ENCODE results near the gene BIRC5. TPM values are rescaled to one million over a fixed set of nuclear protein-coding genes. Genes with fewer than 3 reads are reported as not detected.

BIRC5 gene
- total and polyA plus RNA-seq, 9 donors = 13.3 to 24.2 (median 19.2) TPM

DNA sequence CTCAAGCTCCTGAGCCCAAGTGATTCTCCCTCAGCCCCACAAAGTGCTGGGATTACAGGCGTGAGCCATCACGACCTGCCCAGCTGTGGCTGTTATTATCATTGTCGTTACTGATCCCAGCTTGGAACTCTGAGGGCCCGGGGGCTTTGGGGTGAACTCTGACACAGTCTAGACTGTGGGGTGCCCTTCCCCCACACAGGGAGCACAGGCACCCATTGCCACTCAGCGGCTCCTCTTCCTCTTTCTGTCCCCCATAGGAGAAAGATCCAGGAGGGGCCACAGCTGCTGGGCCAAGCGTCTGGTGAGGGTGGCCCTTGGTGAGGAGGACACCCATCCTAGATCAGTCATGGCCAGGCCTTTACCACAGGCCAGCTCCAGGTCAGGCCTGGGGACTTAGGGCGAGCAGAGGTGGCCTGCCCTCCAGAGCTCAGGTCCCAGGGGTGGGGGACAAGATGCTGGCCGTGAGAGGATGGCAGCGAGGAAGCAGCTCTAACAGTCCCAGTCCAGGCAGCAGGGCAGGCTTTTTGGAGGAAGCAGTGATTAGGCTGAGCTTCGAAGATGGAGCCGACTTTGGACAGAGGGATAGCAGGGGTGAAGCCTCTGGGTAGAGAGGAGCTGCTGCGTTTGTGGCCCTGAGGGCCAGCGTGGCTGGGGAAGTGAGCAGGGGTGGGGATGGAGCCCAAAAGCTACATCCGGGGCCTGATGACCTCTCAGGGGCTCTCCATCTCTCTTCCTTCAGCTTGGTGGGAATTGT, 42.1 kb downstream of the BIRC5 start:
- WGBS (ENCODE audit: insufficient coverage) = 58% methylated on average over 12 of the region's 14 CpGs
- H3K27ac ChIP-seq (ENCODE audit: low read length) = no peak overlapping the region
- H3K4me1 ChIP-seq (ENCODE audit: control insufficient read depth, insufficient read depth, low read length) = peaks cover 43% of the 10 kb centered on the region

DNA sequence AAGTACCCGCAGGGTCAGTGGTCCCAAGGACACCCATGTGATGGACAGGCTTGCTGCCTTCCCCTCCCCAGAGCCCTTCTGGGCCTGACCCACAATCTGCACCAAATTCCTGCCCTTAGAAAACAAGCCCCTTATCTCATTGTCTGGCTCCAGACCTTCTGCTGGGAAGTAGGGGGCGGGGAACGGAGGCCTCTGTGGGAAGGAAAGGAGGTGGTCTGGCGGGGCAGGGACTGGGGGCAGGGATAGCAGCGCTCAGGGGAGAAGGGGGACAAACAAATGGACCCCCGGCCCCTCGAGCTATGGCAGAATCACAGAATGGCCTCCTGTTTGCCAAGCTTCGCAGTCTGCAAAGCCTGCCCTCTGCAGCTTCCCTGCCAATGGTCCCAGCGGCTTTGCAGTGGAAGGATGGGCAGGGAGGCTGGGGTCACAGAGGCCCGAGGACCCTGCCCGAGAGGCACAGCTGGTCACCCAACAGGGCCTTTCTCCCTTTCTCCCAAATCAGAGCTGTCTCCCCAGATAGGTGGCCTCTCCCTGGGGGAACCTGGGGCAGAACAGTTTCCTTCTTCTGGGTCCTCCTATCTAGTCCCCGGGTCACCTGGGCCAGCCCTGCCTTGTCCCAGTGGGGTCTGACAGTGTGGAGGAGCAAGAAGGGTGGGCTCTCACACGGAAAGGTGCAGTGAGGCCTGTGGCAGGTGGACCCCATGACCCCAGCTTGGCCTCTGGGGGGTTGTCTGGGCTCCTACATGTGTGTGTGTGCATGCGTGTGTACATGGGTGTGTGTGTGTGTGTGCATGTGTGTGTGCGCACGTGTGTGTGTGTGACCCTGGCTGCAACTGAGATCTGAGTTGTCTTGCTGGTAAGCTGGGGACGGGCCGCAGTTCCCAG, 42.9 kb downstream of the BIRC5 start:
- Histone ChIP-seq H3K9me3 (replicated peaks; ENCODE audit: control insufficient read depth, low read depth, low read length) (no peaks in the 10 kb centered on the region), H3K27ac (ENCODE audit: low read length) (no peak overlapping the region), H3K36me3 (ENCODE audit: control insufficient read depth, insufficient read depth, low read length) (no peaks in the 10 kb centered on the region), H3K4me1 (ENCODE audit: control insufficient read depth, insufficient read depth, low read length) (peaks cover 42% of the 10 kb centered on the region), H3K4me3 (ENCODE audit: low read length) (no peak overlapping the region), H3K27me3 (ENCODE audit: control insufficient read depth, insufficient read depth, low read length) (peaks cover 3% of the 10 kb centered on the region)
- WGBS (ENCODE audit: insufficient coverage) = 71% methylated on average over 12 of the region's 18 CpGs
- DNase-seq = no peak

More for the DNA sequence above, 42.1 kb downstream of the BIRC5 start:
- no peak overlapping the region for H3K4me3 ChIP-seq (ENCODE audit: low read length)
- H3K9me3 ChIP-seq (replicated peaks; ENCODE audit: control insufficient read depth, low read depth, low read length) = no peaks in the 10 kb centered on the region
- peaks cover 3% of the 10 kb centered on the region for H3K27me3 ChIP-seq (ENCODE audit: control insufficient read depth, insufficient read depth, low read length)
- no peak for DNase-seq
- no peaks in the 10 kb centered on the region for H3K36me3 ChIP-seq (ENCODE audit: control insufficient read depth, insufficient read depth, low read length)

DNA sequence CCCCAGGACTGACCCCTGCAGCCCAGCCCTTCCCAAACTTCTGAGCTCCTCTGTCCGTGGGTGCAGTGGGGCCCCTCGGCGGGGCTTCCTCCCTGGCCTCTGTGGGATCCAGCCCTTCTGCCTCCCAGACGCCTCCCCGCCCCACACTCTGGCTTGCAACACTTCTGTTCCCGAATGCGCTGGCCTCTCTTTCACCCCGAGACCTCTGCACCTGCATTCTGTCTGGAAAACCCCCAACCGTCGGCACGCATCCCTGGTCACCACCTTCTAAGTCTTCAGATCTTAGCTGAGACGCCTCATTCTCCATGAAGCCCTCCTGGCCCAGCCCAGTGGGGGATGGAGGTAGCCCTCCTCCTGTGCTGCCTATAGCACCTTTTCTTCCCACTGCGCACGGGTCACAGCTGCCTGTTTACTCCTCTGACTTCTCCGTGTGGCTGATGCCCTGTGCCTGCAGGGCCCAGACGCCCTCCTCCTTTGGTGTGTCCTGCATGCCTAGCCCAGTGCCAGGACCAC, 43.8 kb downstream of the BIRC5 start:
- H3K27me3 ChIP-seq (ENCODE audit: control insufficient read depth, insufficient read depth, low read length) = peaks cover 3% of the 10 kb centered on the region
- WGBS (ENCODE audit: insufficient coverage) = 21% methylated on average over 15 of the region's 16 CpGs
- peaks cover 44% of the 10 kb centered on the region for H3K4me1 ChIP-seq (ENCODE audit: control insufficient read depth, insufficient read depth, low read length)
- no peak for DNase-seq
- H3K9me3 ChIP-seq (replicated peaks; ENCODE audit: control insufficient read depth, low read depth, low read length) = no peaks in the 10 kb centered on the region
- peak overlapping the region; percentile 47 for H3K27ac ChIP-seq (ENCODE audit: low read length)
- H3K36me3 ChIP-seq (ENCODE audit: control insufficient read depth, insufficient read depth, low read length) = no peaks in the 10 kb centered on the region
- no peak overlapping the region for H3K4me3 ChIP-seq (ENCODE audit: low read length)

DNA sequence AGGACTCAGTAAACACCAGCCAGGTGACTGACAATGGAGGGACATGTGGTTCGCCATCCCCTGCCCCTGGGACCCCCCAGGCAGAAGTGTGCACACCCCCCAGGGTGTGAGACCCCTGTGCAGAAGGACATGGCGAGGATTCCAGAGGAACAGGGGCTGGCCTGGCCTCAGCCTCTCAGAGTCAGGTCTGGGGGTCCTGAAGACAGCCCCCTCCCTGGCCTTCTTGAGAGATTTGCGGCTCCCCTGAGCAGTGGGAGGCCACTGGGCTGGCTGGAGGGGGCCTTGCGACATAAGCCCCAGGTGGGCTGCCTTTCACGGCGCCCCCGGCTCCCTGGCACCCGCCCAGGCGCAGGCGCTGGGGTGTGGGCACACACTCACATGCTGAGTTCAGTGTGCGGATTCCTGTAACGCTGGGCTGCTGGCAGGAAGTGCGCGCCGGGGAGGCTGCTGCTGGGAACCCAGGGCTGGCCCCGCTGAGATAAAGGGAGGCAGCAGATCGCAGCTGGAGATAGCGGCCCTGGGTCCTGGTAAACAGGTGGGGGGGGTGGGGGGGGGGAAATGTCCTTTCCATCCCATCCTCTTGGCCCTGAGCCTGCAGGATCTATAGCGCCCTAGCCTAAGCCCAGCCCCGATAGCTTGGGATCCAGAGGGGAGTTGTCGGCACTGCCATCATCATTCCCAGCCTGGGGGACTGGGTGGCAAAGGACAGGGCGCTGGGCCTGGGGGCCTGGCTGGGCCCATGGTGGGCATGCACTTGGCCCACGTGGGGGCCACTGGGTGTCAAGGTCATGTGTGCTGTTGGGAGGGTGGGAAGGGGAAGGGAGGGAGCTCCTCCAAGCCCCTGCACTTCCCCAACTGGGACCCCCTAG, 44.5 kb downstream of the BIRC5 start:
- Histone ChIP-seq H3K36me3 (ENCODE audit: control insufficient read depth, insufficient read depth, low read length) (no peaks in the 10 kb centered on the region), H3K4me1 (ENCODE audit: control insufficient read depth, insufficient read depth, low read length) (peaks cover 44% of the 10 kb centered on the region), H3K4me3 (ENCODE audit: low read length) (no peak overlapping the region), H3K27ac (ENCODE audit: low read length) (peak overlapping the region; percentile 47), H3K27me3 (ENCODE audit: control insufficient read depth, insufficient read depth, low read length) (peaks cover 3% of the 10 kb centered on the region), H3K9me3 (replicated peaks; ENCODE audit: control insufficient read depth, low read depth, low read length) (no peaks in the 10 kb centered on the region)
- 27% methylated on average over 15 of the region's 23 CpGs for WGBS (ENCODE audit: insufficient coverage)
- peak; percentile 54 for DNase-seq

DNA sequence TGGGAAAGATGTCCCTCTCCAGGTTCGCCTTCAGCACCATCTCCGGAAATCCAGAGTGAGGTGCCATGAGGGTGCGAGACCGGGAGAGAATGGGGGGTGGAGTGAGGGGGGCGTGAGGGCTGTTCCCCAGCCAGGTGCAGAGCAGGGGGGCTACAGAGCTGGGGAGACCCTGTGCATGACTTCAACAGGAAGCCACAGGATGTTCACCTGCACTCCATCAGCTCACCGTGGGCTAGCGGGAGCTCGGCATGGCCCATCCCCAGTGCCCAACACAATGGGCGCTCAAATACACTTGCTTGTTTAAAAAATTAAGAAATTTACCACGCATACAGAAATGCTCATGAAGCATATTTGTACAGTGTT, 45.1 kb downstream of the BIRC5 start:
- H3K4me3 ChIP-seq (ENCODE audit: low read length) = no peak overlapping the region
- H3K9me3 ChIP-seq (replicated peaks; ENCODE audit: control insufficient read depth, low read depth, low read length) = no peaks in the 10 kb centered on the region
- no peaks in the 10 kb centered on the region for H3K36me3 ChIP-seq (ENCODE audit: control insufficient read depth, insufficient read depth, low read length)
- H3K4me1 ChIP-seq (ENCODE audit: control insufficient read depth, insufficient read depth, low read length) = peaks cover 43% of the 10 kb centered on the region
- no peak overlapping the region for H3K27ac ChIP-seq (ENCODE audit: low read length)
- 40% methylated on average over 1 of the region's 10 CpGs for WGBS (ENCODE audit: insufficient coverage)
- H3K27me3 ChIP-seq (ENCODE audit: control insufficient read depth, insufficient read depth, low read length) = peaks cover 3% of the 10 kb centered on the region
- no peak for DNase-seq

DNA sequence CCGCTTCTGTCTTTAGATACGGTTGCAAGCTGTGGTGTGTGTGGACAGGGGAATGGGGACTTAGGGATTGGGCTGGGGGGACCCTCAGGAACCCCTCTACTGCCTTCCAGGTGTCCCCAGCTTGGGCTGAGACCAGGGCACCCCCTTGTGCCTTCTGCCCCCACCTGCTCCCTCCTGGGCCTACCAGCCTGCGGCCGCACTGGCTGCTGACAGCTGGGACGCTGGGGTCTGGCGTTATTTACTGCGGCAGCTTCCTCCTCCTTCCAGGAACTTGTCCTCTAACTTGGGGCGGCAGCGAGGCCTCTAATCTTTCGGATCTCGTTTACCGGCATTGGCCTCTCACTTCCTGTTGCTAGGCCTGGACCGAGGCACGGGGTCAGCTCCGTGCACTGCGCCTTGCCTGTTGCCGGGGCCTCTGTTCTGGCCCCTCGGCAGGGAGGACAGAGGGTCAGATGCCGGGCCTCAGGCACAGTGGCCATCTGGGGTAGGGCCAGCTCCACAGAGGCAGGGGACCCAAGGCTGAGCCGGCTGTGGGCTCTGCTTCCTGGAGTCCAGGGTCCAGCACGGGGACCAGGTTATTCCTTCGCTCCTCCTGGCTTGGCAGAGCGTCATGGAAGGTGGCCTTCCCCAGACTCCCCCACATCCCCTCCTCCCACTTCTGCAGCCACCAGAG, 49.1 kb downstream of the BIRC5 start:
- WGBS (ENCODE audit: insufficient coverage) = 25% methylated on average over 20 of the region's 23 CpGs
- H3K36me3 ChIP-seq (ENCODE audit: control insufficient read depth, insufficient read depth, low read length) = no peaks in the 10 kb centered on the region
- no peaks in the 10 kb centered on the region for H3K9me3 ChIP-seq (replicated peaks; ENCODE audit: control insufficient read depth, low read depth, low read length)
- H3K4me1 ChIP-seq (ENCODE audit: control insufficient read depth, insufficient read depth, low read length) = peaks cover 48% of the 10 kb centered on the region
- H3K4me3 ChIP-seq (ENCODE audit: low read length) = no peak overlapping the region
- peaks cover 3% of the 10 kb centered on the region for H3K27me3 ChIP-seq (ENCODE audit: control insufficient read depth, insufficient read depth, low read length)
- peak; percentile 63 for DNase-seq
- peak overlapping the region; percentile 71 for H3K27ac ChIP-seq (ENCODE audit: low read length)

DNA sequence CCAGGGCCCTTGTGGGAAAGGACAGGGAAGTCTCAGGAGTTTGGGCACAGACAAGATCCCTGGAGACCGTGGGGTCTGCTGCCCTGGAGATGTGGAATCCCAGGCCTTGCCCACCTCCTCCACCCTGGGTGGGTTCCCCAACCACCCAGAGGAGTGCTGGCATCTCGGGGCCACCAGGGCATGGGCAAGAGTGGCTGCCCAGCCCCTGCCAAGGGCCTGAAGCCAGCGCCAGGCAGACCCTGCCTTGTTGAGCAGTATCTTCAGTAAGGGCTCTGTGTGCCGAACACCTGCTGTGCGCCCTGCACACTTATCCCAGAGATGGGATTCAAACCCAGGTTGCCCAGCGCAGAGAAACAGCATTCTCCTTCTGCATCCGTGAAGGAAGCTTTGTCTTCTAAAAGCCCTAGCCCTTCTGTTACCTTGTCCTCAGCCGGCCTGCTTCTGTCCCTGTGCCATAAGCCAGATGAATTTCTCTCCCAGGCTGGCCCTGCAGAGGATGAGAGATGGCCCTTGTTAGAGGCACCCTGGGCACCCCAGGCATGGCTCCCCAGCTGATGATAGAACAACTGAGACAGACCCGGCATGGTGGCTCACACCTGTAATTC, 49.8 kb downstream of the BIRC5 start:
- 89% methylated on average over 6 of the region's 9 CpGs for WGBS (ENCODE audit: insufficient coverage)
- no peaks in the 10 kb centered on the region for H3K9me3 ChIP-seq (replicated peaks; ENCODE audit: control insufficient read depth, low read depth, low read length)
- H3K27ac ChIP-seq (ENCODE audit: low read length) = no peak overlapping the region
- no peaks in the 10 kb centered on the region for H3K36me3 ChIP-seq (ENCODE audit: control insufficient read depth, insufficient read depth, low read length)
- no peak for DNase-seq
- H3K4me3 ChIP-seq (ENCODE audit: low read length) = no peak overlapping the region
- H3K27me3 ChIP-seq (ENCODE audit: control insufficient read depth, insufficient read depth, low read length) = no peaks in the 10 kb centered on the region
- peaks cover 48% of the 10 kb centered on the region for H3K4me1 ChIP-seq (ENCODE audit: control insufficient read depth, insufficient read depth, low read length)

DNA sequence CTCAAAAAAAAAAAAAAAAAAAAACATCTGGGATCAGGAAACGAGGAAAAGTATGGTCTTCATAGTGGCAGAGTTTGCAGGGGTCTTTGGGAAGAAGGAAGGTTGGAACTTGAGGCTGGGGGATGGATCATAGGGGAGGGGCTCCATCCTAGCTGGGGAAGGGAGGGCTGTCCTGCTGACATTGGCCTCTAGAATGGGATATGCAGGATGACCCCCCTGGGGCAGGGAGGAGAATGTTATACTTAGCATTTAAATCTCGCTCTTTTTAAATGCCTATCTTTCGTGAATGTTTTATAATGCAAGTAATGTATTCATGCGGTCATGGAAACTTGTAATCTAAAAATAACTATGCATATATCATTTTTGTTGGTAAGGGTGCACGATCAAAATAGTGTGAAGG, 50.5 kb downstream of the BIRC5 start:
- DNase-seq = no peak
- H3K27me3 ChIP-seq (ENCODE audit: control insufficient read depth, insufficient read depth, low read length) = peaks cover 7% of the 10 kb centered on the region
- no peak overlapping the region for H3K4me3 ChIP-seq (ENCODE audit: low read length)
- no peak overlapping the region for H3K27ac ChIP-seq (ENCODE audit: low read length)
- H3K9me3 ChIP-seq (replicated peaks; ENCODE audit: control insufficient read depth, low read depth, low read length) = no peaks in the 10 kb centered on the region
- no peaks in the 10 kb centered on the region for H3K36me3 ChIP-seq (ENCODE audit: control insufficient read depth, insufficient read depth, low read length)
- H3K4me1 ChIP-seq (ENCODE audit: control insufficient read depth, insufficient read depth, low read length) = peaks cover 53% of the 10 kb centered on the region
- WGBS (ENCODE audit: insufficient coverage) = no CpG with 5 or more reads among the region's 5 CpGs

DNA sequence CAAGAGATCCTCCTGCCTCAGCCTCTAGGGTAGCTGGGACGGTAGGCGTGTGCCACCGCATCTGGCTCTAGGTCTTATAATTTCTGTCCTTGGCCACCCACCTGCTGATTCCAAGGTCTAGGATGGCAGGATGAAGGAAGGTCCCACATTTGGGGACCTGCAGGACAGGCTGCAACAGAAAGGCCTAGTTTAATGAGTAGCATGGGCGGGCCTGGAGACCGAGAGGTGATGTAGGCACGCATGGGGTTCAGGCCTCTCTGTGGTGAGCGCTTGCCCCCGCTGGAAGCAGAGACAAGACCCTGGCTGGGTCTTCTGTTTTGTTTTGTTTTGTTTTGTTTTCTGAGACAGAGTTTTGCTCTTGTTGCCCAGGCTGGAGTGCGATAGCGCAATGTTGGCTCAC, 51.1 kb downstream of the BIRC5 start:
- H3K27me3 ChIP-seq (ENCODE audit: control insufficient read depth, insufficient read depth, low read length) = peaks cover 13% of the 10 kb centered on the region

More for the DNA sequence above, 51.1 kb downstream of the BIRC5 start:
- peak overlapping the region; percentile 6 for H3K27ac ChIP-seq (ENCODE audit: low read length)
- H3K36me3 ChIP-seq (ENCODE audit: control insufficient read depth, insufficient read depth, low read length) = no peaks in the 10 kb centered on the region
- H3K4me3 ChIP-seq (ENCODE audit: low read length) = no peak overlapping the region
- DNase-seq = no peak
- H3K4me1 ChIP-seq (ENCODE audit: control insufficient read depth, insufficient read depth, low read length) = peaks cover 58% of the 10 kb centered on the region
- WGBS (ENCODE audit: insufficient coverage) = 91% methylated on average over 7 of the region's 10 CpGs
- H3K9me3 ChIP-seq (replicated peaks; ENCODE audit: control insufficient read depth, low read depth, low read length) = no peaks in the 10 kb centered on the region

Measured in muscle of leg (tissue), 11 donors.